GM21515 (cell line): ENCODE data around the gene CNNM2.
"Not testable (repeated sequence)": the region's sequence is repeated elsewhere in the genome, so short reads cannot be mapped to it uniquely, and the experiment has no call there.

ENCODE experiments used
- ATAC-seq: cut with Tn5 transposase; IDR thresholded peaks from one replicate; pipeline ENCODE4 v1.9.1; 2021; ENCODE audit not compliant: unreplicated experiment

Gene CNNM2

GRCh38 chr10:103100620-103101019 lies 182.5 kb downstream of the CNNM2 start:
- no peak for ATAC-seq

- ATAC-seq, result no peak
Observed at GRCh38 chr10:103102195-103102594, 184.1 kb downstream of the CNNM2 start.

DNA sequence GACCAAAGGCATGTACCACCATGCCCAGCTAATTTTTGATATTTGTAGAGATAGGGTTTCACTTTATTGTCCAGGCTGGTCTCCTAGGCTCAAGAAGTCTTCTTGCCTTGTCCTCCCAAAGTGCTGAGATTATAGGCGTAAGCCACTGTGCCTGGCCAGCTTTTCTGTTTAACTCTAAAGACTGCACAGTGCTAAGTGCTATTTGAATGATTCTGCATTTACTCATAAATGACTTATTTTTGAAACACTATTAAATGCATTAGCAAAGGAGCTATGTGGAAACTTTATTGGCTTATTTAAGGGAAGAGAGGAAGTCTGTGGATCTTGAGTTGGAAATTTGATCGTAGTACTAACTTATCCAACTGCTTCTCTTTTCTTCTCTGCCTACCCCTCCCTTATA lies 185.9 kb downstream of the CNNM2 start:
- no peak for ATAC-seq

DNA sequence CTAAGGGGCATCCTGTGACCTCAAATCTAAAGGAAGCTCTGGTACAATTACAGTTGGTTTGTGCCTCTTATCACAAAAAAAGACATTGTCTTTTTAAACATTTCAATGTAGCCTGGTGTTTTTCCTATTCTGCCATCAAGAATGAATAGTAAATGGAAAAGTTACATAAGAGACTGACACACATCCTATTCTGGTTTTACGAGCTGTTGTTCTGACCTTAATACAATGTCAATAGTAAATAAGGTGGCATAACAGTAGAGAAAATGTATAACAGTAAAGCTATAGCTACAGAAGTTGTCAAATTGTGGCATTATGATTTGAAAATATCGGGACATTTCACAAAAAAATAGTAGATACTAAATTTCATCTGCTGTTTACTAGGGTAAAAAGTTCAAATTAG lies 186.6 kb downstream of the CNNM2 start:
- ATAC-seq, result no peak

DNA sequence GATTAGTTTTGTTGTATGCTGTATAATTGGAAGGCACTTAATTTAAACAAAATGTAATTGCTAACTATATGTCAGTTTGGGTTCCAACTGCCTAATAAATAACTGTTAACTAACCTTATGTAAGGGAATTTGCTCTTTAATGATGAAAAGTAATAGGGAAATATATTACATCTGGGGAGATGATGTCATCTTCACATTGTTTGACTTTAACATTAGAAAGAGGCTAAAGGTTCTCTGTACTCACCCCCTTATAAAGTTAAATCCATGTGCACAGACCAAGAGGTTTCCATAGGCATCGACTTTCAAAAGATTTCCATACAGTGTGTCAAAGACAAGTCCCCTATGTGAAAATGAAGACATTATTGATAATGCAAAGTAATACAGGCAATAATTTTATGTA lies 187.4 kb downstream of the CNNM2 start:
- no peak for ATAC-seq

DNA sequence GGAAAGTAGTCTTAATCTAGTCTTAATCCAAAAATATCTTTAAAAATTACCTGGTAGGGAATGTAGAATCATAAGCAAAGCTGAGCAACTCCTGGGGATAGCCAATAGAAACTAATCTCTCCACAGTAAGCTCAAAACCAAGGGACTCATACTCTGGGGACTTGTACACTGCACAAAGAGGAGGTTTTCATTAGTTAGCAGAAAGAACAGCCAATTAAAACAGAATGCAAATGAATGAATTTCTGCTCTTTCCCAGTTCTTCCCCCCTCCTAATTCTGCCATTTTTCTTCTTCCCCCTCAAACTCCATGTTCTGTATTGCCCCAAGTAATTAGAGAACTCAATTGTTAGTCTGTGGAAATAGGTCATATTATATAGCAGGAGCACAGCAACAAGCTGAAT lies 188.4 kb downstream of the CNNM2 start:
- no peak for ATAC-seq

- no peak for ATAC-seq
Observed at GRCh38 chr10:103109821-103110220, 191.7 kb downstream of the CNNM2 start.

GRCh38 chr10:103110407-103110806 lies 192.3 kb downstream of the CNNM2 start:
- ATAC-seq, result no peak

- peak; percentile 55 for ATAC-seq
Observed at GRCh38 chr10:103111031-103111917, 193.2 kb downstream of the CNNM2 start.

GRCh38 chr10:103111918-103112877 lies 194.1 kb downstream of the CNNM2 start:
- peak; percentile 63 for ATAC-seq

GRCh38 chr10:103114876-103115275 lies 196.8 kb downstream of the CNNM2 start:
- ATAC-seq, result no peak

GRCh38 chr10:103117247-103117646 lies 199.2 kb downstream of the CNNM2 start:
- ATAC-seq, result no peak

DNA sequence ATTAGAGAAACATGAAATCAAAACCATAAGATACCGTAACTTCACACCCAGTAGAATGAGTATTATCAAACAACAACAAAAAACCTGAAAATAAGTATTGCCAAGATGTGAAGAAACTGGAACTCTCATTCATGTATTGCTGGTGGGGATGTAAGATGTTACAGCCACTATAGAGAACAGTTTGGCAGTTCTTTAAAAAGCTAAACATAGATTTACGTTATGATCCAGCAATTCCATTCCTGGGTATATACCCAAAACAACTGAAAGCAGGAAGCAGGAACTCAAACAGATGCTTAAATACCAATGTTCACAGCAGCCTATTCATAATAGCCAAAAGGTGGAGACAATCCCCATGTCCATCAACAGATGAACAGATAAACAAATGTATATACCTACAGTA lies 202.5 kb downstream of the CNNM2 start:
- no peak for ATAC-seq

DNA sequence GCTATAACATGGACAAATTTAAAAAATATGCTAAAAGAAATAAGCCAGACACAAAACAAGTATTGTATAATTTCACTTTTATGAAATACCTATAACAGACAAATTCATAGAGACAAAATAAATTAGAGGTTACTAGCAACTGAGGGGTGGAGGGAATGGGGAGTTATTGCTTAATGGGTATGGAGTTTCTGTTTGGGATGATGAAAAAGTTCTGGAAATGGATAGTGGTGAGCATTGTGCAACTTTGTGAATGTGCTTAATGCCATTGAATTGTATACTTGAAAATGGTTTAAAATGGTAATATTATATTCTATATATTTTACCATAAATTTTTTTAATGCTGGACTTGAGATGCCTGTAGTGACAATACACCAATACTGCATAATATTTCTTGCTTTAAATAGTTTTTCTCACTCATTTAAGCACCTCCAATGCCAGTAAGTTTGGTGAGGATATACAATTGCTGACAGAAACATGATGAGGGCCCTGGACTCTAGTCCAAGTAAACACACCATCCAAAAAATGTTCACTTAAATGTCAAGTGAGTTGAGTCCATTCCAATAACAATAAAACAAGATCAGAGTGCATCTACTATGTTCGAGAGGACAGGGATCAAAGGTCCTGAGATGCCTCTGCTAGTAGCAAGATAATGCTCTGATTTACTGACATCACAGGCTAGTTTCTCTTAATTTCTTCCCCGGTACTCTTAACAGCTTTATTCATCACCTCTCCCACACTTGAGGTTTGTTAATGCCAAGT lies 203.1 kb downstream of the CNNM2 start:
- ATAC-seq, result no peak

GRCh38 chr10:103123282-103124024 lies 205.4 kb downstream of the CNNM2 start:
- no peak for ATAC-seq

DNA sequence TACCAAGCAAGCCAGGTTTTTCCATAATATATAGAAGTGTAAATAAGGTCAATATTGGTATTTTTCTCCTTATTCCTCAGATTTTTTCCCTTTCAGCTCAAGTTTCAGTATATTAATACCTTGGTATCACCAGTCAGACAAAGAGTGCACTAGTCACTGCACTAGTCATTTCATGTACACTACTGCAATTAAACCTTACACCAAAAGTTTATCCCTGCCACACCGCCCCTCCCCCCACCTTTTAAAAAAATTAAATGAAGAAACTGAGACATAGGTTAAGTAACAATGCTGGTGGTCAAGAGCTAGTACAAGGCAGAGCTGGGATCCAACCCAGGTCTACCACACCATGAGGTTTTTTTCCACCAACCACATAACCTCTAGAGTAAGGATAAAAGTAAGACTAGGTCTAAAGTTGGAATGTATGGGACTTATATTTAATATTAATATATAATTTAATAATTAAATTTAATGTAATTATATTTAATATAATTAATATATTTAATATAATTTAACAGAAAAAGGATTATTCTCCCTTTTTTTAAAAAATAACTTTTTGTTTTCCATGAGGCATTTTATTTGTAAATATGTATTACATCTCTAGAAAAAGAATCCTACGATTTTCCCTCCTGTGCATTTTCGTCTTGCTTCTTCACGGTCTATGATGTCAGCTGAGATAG lies 206.5 kb downstream of the CNNM2 start:
- ATAC-seq, result no peak

GRCh38 chr10:103125323-103126267 lies 207.5 kb downstream of the CNNM2 start:
- peak; percentile 82 for ATAC-seq

GRCh38 chr10:103127241-103127640 lies 209.1 kb downstream of the CNNM2 start:
- no peak for ATAC-seq

DNA sequence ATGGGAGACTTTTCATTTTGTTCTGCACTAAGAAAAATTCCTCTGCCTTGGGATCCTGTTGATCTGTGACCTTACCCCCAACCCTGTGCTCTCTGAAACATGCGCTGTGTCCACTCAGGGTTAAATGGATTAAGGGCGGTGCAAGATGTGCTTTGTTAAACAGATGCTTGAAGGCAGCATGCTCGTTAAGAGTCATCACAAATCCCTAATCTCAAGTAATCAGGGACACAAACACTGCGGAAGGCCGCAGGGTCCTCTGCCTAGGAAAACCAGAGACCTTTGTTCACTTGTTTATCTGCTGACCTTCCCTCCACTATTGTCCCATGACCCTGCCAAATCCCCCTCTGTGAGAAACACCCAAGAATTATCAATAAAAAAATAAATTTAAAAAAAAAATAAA lies 212.1 kb downstream of the CNNM2 start:
- not testable (repeated sequence) for ATAC-seq
